ENCODE measurements around the gene IFIT3.

IFIT3 gene

DNA sequence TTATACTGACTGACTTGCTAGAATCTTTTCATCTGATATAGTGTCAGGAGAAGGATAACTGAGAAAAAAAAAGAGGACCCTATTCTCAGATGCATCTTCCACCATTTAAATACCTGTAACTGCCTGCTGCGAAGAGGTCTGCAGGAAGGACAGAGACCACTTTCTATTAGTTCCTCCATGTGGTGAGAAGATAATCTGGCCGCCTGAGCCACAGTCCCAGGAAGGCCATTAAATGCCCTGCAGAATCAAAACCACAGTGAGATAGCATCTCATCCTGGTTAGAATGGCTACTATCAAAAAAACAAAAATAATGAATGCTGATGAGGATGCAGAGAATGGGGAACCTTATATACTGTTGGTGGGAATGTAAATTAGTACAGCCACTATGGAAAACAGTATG, 30.2 kb downstream of the IFIT3 start:
- DNase-seq (ENCODE audit: low read depth) = no peak

DNA sequence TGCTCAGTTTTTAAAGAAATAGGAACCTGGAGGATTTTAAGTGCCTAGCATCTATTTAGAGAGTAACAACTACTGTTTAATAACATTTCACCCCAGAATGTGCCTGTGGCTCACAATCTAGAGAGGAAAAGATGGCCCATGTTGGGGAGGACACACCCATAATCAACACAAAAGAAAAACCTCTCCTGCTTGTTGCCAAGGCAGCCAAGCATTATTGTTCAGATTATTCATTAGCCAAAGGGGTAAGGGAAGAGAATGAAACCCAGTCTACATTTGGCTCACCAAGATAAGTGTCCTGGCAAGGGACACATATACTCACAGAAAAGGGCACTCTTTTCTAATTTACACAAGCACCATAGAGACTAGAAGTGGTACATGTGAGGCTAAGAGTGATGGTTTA, 32.4 kb downstream of the IFIT3 start:
- DNase-seq (ENCODE audit: low read depth) = no peak

- no peak for DNase-seq (ENCODE audit: low read depth)
Measured at GRCh38 chr10:89362929-89363328, 35.1 kb downstream of the IFIT3 start.

- DNase-seq (ENCODE audit: low read depth) = no peak
Measured at GRCh38 chr10:89363729-89364442, 36.1 kb downstream of the IFIT3 start.

GRCh38 chr10:89364531-89364930, 36.7 kb downstream of the IFIT3 start:
- DNase-seq (ENCODE audit: low read depth) = no peak

- DNase-seq (ENCODE audit: low read depth) = no peak
Measured at GRCh38 chr10:89367529-89367928, 39.7 kb downstream of the IFIT3 start.

DNA sequence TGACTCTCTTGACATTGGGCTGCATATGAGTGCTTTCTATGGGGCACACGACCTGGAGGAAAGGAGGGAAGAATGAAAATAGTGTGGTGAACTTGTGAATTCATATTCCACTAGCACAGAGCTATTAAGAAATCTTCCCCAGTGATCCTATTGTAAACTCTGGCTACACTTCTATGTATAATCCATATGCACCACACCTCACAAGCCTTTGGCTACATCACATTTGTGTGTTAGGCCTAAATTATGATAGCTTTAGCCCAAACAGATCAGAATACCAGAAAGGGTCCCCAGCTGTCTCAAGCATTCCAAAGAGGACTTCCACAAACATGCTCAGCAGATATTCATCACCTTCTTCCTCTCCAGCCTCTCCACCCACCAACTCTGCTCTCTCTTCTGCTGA, 40.3 kb downstream of the IFIT3 start:
- DNase-seq (ENCODE audit: low read depth) = no peak

DNA sequence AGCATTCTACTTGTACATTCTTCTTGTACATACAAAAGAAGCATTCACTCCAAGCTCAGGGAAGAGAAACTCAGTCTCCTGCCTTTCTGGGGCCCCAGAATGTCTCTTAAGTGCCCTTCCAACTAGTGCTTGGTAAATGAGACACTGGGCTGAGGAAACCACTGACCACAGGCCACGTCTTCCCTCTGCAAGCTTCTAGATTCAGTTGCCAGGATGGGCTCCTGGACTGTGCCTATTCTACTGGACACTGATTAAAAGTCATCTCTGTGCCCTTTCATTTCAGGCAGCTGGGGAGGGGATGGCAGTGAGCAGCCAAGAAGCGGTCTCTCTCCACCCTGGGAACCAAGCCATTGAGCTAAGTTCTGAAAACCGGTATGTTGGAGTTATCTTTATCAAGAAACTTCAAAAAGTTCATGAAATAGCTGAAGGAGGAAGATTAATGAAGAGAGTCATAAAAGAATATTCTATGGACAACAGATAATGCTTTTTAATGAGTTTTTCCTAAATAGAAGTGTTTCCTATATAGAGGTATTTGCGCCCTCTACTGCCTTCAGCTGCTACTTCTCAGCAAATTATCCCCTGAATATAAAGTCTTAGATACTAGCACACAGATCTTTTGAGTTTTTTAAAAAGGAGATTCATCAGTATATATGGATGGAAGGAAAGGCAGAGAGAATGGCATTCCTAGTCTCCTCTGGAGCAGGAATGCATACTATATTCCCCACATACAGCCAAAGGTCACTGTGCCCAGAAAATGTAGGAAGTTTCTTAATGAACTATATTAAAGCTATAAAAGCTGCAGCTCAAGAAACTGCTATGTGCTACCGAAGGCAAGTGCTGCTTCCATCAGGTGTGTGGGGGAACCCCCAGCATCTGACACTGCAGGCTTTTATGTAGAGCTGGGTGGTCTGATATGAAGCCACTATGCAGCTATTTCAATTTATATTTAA, 41.6 kb downstream of the IFIT3 start:
- no peak for DNase-seq (ENCODE audit: low read depth)

GRCh38 chr10:89371079-89371478, 43.3 kb downstream of the IFIT3 start:
- no peak for DNase-seq (ENCODE audit: low read depth)

- no peak for DNase-seq (ENCODE audit: low read depth)
Measured at GRCh38 chr10:89371987-89372386, 44.2 kb downstream of the IFIT3 start.

- peak; percentile 68 for DNase-seq (ENCODE audit: low read depth)
Measured at GRCh38 chr10:89373916-89374711, 46.3 kb downstream of the IFIT3 start.

DNA sequence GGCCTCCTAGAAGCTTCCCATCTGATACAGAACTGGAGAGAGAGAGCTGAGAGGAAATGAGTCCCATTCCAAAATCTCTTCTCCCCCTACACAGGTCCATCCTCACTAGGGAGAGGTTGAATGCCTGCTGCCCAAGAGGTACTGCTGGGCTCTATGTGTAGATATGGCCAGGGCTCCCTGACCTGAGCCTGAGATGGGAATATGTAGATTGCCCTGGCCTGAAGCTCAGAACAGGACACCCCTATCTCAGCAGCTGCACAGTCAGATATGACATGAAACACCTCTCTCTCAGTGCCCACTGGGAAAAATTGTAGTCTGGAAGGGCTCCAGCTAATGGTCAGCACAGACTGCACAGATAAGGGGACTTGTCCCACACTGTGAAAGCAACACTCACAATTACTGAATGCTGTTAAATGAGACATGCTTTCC, 46.9 kb downstream of the IFIT3 start:
- no peak for DNase-seq (ENCODE audit: low read depth)

DNA sequence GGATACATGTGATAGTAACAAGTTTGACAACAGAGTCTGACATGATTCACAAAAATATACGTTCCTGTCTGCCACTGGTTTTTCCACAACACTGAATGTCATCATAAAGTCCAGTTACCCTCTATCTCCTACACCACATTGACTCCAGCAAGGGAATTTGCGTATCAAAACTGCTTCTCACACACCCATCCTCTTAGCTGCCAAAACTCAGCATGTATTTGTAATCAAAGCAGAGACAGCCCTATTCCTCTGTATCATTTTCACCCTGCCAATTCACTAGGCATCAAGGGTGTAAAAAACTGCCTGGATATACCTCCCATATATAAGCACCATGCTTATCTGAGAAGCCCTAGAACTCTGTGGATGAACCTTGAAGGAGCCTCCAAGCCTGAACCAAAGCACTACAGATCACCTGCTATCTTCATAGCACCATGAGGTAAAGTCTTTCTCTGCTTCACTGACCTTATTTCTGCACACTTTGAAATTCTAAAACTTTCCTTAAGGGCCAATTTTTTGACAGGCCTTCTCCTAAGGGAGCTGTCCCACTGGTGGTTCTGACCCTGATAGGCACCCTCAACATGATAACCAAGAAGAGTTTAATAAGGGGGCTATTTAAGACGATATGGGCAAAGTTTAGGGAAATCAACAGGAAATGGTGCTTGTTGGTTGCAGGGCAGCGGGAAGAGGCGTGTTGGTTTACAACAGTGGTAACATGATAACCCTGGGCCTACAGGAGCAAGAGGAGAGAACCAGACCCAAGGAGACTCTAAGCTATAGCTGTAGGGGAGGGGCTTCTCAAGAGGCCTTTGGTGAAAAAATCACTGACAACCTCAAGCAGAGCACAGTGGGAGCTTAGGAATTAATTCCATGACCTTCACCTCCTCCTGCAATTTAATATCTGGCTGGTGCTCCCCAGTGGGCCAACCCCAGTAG, 50.2 kb downstream of the IFIT3 start, which contains the start of gene IFIT1B:
TSS of gene IFIT1B (plus strand) at position 352 of the 933 bp plus-strand sequence. CDS start at position 432, 80 bp downstream.
- no peak for DNase-seq (ENCODE audit: low read depth)

DNA sequence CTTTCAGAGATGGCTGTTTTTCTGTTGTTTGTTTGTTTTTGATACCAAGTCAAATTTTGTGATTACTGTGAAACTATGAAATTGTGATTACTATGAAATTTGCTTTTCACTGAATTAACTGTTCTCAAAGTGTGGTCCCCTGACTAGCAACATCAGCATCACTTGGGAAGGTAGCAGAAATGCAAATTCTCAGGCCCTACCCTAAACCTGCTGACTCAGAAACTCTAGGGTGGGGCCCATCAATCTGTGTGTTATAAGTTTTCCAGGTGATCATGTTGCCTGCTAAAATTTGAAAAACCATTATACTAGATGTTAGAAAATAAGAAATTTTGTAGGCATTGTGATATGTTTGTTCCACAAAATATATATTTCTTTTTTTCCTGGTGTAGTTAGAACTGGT, 51.3 kb downstream of the IFIT3 start:
- no peak for DNase-seq (ENCODE audit: low read depth)

DNA sequence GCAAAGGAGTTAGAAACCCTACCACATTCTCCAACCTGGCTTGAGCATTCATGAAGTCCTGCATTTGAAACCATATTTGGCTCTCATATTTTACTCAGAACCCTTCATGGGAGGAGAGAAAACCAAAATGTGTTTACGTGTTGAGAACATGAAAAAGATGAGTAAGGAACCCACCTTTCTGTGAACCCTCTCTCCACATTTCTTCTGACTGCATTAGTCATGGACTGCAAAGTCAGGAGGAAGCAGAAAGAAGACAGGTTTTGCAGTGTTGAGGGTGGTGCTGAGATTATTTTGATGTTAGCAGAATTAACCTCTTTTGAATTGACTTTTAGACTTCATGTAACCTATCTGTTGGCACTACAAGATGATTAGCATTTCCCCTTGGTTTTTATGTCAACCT, 55.0 kb downstream of the IFIT3 start:
- DNase-seq (ENCODE audit: low read depth) = no peak

GRCh38 chr10:89384474-89385340, 56.9 kb downstream of the IFIT3 start:
- DNase-seq (ENCODE audit: low read depth) = no peak

- no peak for DNase-seq (ENCODE audit: low read depth)
Measured at GRCh38 chr10:89388806-89389205, 61.0 kb downstream of the IFIT3 start.

DNA sequence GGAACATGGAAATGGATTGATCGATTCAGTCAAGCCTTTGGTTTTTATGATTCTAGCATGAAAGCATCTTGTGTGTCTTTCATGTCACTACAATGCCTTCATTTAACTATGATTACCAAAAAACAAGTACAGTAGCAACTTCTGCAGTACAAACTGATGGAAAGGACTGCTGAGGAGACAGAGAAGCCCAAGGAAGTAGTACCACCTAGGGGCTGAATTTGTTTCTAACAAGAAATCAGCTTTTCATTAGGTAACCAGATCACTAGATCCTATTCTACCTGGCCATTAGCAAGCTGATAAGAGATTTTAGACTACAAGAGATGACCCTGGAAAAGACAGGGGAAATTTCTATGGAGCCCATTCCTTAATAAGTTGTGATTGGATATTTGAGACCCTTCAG, 61.5 kb downstream of the IFIT3 start:
- DNase-seq (ENCODE audit: low read depth) = no peak

Data from HS-5 (cell line).